Daoy (cell line): ENCODE data around the gene SIX5. TPM values are rescaled to one million over a fixed set of nuclear protein-coding genes. Genes with fewer than 3 reads are reported as not detected.

Experiments used
- DNase-seq: peaks from one replicate; pipeline ENCODE4 v3.0.0-alpha.2; 2015; ENCODE audit warnings: low read depth
- total RNA-seq: library from RNA; depleted of rRNA; stranded (reverse); fragments of >200 nt; shearing (Covaris generic); gene quantifications from 2 replicates; pipeline ENCODE4 v1.2.3, GENCODE V29; 2014

The SIX5 gene
- total RNA-seq, 1 experiment from 2014 or later: 9.5 TPM

DNA sequence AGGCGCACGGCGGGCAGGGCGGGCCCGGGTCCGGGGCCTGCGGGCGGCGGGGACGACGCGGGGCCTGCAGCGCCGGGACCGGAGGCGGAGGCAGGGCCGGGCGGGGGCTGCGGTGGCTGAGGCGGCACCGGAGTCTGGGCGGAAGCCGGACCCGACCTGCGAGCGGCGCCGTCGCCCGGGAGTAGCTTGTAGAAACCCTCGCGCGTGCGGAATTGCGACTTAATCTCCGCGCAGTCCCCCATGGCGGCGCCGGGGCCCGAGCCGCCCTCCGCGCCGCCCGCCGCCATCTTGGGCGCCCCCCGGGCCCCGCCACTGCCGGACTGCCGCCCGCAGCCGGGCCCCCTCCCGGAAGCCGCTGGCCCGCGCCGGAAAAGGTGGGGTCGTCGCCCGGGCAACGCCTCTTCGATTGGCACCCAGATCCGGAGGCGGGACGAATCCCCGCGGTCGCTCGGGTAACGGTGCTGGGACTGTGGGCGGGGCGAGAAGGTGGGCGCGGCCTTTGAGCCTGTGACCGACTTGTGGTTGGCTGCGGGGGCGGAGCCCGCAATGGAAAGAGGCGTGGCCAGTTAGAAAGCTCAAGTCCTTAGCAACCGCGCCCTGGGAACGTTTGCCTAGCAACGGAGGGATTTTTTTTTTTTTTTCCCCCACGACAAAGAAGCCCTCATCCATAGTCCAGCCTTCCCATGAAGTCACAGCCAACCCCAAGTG, 23.6 kb upstream of the SIX5 start, which contains the start of gene DMWD:
TSS of gene DMWD (minus strand) at position 376 of the 708 bp plus-strand sequence. CDS start at position 287, 89 bp downstream.
- peak; percentile 100 for DNase-seq

GRCh38 chr19:45791744-45792469, 22.9 kb upstream of the SIX5 start:
- DNase-seq: no peak

- no peak for DNase-seq
Observed at GRCh38 chr19:45790942-45791341, 21.9 kb upstream of the SIX5 start.

GRCh38 chr19:45789035-45789786, 20.2 kb upstream of the SIX5 start:
- no peak for DNase-seq

DNA sequence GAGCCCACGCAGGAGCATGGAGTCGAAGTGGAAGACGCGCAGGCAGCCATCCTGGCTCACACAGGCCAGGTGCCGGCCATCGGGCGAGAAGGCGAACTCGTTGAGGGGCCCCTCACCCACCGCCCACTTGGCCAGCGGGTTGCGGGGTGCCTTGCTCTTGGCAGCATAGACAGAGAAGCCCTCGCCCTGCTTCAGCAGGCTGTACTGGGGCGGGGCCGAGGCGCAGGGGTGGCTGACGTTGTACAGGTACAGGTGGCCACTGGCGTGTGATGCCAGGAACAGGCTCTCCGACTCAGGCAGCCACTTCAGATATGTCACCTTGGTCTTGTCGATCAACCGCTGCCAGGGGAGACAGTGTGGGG, 17.5 kb upstream of the SIX5 start:
- peak; percentile 2 for DNase-seq

DNA sequence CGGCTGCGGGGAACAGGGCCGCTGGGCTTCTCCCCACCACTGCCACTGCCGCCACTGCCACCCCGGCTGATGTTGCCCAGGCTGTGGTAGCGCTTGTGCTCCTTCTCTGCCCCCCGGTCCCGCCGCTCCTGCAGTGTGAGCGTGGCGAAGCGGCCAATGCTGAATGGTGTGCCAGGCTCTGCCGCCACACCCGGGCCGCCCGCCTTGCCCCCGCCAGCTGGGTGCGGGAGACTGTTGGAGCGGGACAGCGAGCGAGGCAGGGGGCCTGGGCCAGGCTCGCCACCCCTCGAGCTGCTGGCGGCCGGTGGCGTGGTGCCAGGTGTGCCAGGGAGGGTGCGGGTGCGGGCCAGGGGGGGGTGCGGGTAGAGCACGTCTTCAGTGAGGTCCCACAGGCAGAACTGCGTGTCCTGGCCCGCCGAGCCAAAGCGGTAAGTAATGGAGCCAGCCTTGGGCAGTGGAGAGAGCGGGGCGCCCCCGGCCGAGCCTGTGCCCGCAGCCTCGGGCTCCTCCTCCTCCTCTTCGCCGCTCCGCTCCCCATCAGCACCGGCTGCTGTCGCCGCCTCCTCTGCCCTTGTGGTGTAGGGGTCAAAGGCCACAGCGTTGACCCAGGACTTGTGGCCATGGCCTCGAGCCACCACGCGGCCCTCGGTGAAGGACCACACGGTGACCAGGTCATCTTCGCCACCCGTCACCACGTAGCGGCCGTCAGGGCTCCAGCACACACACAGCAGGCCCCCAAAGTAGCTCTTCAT, 16.9 kb upstream of the SIX5 start:
- DNase-seq: no peak

DNA sequence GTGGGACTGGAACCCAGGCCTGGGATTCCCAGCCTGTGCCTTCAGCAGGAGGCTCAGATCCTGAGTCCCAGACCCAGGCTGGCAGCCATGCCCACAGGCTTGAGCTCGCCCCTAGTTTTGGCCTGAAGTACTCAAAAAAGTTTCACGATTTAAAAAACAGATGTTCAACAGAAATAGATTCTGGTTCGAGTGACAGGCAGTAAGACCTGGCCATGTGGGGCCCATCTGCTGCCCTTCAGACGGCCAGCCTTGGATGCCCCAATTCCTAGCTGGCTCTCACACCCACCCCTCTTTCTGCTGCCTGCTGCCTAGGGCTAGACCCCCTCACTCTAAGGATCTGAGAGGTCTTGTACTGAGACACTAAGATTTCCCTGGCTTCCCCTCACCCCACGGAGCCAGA, 16.0 kb upstream of the SIX5 start:
- no peak for DNase-seq

DNA sequence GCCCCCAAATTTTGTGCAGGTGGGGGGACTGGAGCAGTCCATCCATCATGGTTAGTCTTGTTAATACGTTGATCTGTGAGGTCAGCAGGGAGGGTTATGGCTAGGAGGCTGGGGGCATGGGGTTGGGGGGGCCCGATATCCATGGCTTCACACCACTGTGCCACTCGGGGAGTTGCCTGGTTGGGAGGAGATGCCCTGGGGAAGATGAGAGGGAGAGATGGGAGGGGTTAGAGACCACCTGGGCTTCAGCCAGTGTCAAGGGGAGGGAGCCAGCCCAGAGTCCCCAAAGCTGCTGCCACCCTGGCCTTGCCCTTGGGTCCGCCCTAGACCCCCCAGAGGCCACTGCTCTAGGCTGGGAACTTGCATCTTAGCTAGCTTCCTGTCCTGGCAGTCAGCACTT, 15.0 kb upstream of the SIX5 start:
- no peak for DNase-seq

- peak; percentile 49 for DNase-seq
Observed at GRCh38 chr19:45782820-45783785, 14.1 kb upstream of the SIX5 start.

- DNase-seq: no peak
Observed at GRCh38 chr19:45782162-45782691, 13.2 kb upstream of the SIX5 start, which contains the start of gene DMPK. Gene DMPK (minus strand): TSS chr19:45782490. CDS start chr19:45782352, 138 bp downstream.

DNA sequence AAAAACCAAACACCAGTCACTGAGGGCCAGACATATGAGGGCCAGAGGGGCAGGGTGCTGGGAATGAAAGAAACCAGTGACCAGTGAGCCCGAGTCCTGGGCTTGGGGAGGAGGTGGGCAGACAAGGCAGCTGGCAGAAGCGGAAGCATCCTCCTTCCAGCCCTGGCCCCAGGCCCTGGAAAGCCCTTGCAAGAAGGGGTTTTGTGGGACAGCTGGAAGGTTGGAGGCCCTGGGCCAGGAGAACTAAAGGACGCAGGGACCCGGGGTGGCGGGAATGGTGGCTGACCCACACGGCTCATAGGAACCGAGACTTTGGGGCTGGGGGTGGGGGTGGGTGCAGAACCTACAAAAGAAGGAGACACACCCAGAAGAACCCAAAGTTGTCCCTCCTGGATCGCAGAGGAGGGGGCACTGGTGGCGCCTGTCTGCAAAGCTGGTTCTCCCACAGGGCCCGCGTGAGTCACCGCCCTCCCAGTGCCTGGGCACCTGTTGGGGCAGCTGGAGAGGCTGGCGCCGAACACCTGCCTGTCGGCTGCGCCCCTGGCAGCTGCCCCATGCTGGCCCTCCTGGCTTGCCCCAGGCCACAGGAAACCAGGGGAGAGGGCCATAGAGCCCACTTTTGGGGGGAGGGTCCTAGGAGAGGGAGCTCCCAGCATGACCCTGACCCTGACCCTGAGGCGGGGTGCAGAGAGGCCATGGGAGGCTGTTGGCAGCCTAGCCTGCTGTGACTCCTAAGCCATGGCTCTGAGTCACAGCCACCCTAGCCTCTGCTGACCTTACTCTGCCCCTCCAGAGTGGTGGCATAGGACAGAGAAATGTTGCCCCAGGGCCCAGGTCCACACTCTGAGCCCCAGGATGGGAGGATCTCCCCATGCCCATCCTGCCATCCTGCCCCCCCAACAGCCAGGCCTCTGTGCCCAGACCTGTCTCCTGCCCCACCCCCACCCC, 12.4 kb upstream of the SIX5 start:
- DNase-seq: no peak

DNA sequence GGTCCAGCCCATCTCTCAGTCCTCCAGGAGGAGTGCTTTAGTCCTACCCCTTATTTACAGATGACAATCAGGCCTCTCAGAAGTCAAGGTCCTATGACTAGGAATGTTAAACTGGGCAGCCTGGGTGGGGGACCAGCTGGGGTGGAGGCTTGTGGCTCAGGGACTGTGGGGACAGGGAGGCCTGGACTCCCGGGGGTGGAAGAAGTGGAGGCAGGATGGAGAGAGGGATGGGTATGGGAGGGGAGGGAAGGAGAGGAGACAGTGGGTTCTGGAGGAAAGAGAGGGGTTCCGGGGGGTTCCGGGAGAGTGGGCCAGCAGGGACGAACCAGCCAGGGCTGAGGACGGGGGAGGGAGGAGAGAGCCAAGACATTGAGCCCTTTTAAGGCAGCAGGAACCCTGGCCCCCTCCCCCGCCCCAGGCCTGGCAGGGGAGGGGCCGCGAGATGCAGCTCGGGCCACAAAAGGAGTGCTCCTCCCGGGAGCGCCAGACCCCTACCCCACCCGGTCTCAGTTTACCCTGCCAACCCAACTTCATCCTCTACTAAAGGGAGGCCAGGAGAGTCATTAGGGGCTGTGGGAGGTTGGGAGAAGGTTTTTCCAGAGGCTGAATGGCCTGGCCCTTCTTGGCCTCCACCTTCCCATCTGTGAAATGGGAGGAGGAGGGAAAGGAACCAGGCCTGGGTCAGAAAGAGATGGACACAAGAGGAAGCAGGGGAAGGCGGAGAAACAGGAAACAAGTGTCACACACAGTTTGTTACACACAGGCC, 11.6 kb upstream of the SIX5 start:
- DNase-seq: no peak

DNA sequence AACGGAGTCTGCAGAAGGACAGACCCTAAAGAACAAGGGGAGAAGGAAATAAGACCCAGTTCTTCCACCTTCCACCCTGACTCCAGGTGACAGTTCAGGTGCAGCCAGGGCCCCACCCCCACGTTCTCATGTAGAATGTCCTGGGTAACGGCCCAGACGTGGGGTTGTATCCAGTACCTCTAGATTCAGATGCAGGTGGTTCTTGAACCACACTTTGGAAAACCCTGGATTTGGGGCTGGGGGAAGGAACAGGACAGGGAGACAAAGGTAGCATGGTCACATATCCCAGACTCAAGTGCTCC, 11.0 kb upstream of the SIX5 start:
- no peak for DNase-seq

DNA sequence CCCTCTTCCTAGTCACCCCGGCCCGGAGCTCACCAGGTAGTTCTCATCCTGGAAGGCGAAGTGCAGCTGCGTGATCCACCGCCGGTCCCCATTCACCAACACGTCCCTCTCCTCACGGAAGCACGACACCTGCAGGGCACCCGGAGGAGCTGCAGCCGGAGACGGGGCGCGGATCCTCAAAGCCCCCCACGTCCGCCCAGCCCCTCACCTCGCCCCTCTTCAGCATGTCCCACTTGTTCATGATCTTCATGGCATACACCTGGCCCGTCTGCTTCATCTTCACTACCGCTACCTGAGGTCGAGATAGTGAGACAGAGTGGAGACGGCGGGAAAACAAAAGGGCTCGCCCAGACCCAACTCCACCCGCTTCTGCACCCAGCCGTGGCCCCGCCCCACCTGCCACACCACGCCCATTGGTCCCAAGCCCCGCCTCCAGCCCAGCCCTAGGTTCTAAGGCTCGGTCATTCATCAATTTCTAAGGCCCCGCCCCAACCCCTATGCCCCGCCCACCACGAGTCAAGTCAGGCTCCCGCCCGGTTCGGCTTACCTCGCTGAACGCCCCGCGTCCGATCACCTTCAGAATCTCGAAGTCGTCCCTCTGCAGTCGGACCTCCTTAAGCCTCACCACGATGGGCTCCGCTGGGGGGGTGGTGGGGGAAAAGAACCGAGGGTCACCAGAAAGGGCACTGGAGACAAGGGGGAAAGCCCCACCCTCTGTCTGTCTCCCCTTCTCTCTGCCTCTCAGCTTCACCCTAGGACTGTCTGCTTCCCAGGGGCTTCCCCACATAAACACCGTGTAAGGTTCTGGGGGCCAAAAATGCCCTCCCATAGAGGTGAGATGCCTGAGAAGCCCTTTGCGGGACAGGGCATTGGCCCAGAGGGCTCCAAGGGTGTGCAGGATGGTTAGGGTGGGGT, 10.4 kb upstream of the SIX5 start:
- DNase-seq: peak; percentile 70

GRCh38 chr19:45778010-45778661, 9.1 kb upstream of the SIX5 start:
- DNase-seq: no peak

DNA sequence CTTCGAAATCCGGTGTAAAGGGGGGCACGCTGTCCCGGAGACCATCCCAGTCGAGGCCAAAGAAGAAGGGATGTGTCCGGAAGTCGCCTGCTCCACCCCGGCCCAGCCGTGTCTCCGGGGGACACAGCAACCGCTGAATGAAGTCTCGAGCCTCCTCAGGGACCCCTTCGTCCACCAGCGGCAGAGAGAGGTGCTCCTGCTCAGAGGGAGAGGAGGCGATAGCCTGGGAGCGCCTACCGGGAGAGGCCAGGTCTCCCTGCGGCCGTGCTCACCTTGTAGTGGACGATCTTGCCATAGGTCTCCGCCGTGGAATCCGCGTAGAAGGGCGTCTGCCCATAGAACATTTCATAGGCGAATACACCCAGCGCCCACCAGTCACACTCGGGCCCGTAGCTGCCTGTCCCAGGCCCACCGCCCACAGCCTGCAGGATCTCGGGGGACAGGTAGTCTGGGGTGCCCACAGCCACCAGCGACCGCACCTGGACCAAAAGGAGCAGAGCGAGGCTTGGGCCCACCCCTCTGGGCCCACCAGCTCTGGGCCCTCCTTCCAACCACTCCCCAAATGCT, 8.4 kb upstream of the SIX5 start:
- DNase-seq: no peak

DNA sequence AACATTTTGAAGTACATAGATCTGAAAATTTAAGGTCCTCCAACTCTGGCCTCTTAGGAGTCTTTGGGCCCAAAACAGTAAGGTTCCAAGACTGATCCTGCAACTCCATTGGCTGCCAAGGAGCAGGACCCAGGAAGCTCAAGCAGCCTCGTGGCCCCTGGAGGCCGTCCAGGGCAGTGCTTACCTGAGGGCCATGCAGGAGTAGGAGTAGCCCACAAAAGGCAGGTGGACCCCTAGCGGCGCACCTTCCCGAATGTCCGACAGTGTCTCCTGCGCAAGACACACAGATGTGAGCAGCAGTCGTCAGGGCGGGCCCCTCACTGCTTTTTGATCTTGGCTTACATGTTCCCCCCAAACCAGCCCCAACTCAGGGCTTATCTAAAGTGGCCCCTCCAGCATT, 5.7 kb upstream of the SIX5 start:
- DNase-seq: no peak
